ENCODE measurements around the gene RASGRF2. TPM values are rescaled to one million over a fixed set of nuclear protein-coding genes. Genes with fewer than 3 reads are reported as not detected.
"Not testable (repeated sequence)": the region's sequence is repeated elsewhere in the genome, so short reads cannot be mapped to it uniquely, and the experiment has no call there.

Gene RASGRF2
- polyA plus RNA-seq, 2 donors = 0.40 to 0.69 TPM

DNA sequence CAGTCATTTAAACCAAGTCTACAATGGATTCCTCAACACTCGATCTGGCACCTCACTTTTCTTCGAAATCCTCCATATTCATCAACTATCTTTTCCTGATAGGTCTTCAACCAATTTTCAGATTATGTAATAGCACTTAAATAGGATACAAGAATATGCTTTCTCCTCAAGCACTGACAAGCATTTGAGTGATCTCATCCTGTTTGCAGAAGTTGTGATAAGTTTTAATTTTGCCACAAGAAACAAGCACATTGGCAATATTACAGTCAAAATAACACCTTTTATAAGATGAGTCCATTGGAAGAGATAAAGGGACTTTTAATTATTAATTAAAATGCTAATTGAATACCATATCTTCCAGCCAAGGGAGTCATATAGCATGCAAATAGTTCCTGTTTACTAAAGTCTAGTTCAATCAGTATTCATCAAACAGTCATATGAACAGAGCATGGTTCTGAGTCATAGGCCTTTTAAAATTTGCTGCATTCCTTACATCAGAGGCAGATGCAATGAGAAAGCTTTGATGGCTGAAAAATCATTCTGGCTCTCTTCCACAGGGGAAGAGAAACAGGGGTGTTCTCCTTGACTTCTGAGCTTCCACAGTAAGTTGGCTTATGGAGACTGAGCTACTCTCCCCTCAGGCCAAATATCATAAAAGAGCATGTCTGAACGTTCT lies 308.5 kb downstream of the RASGRF2 start:
- Histone ChIP-seq H3K9me3 (ENCODE audit: control insufficient read depth in 2 of 2, insufficient read depth in 1 of 2, low read depth in 1 of 2, low read length in 1 of 2) (peaks cover 0 to 3% of the 10 kb centered on the region in 2 donors), H3K27ac (ENCODE audit: low read depth in 2 of 2, low read length in 1 of 2) (no peak overlapping the region), H3K4me1 (ENCODE audit: control insufficient read depth in 2 of 2, insufficient read depth in 2 of 2, low read length in 1 of 2) (no peaks in the 10 kb centered on the region), H3K4me3 (ENCODE audit: low read depth in 1 of 2, low read length in 2 of 2) (no peak overlapping the region), H3K36me3 (ENCODE audit: control insufficient read depth in 2 of 2, insufficient read depth in 2 of 2, low read length in 1 of 2) (no peaks in the 10 kb centered on the region), H3K27me3 (ENCODE audit: control insufficient read depth in 1 of 2, insufficient read depth in 2 of 2, low read length in 2 of 2) (no peaks in the 10 kb centered on the region)
- 72 to 77% methylated on average over 3 of the region's 3 CpGs for WGBS, 2 donors

GRCh38 chr5:81269751-81270393 lies 309.7 kb downstream of the RASGRF2 start:
- peaks cover 0 to 3% of the 10 kb centered on the region in 2 donors for H3K9me3 ChIP-seq (ENCODE audit: control insufficient read depth in 2 of 2, insufficient read depth in 1 of 2, low read depth in 1 of 2, low read length in 1 of 2)
- WGBS, 2 donors = 94 to 97% methylated on average over 8 of the region's 8 CpGs
- H3K27ac ChIP-seq (ENCODE audit: low read depth in 2 of 2, low read length in 1 of 2) = no peak overlapping the region
- H3K27me3 ChIP-seq (ENCODE audit: control insufficient read depth in 1 of 2, insufficient read depth in 2 of 2, low read length in 2 of 2) = no peaks in the 10 kb centered on the region
- H3K36me3 ChIP-seq (ENCODE audit: control insufficient read depth in 2 of 2, insufficient read depth in 2 of 2, low read length in 1 of 2) = no peaks in the 10 kb centered on the region
- no peaks in the 10 kb centered on the region for H3K4me1 ChIP-seq (ENCODE audit: control insufficient read depth in 2 of 2, insufficient read depth in 2 of 2, low read length in 1 of 2)
- no peak overlapping the region for H3K4me3 ChIP-seq (ENCODE audit: low read depth in 1 of 2, low read length in 2 of 2)

GRCh38 chr5:81270394-81271027 lies 310.3 kb downstream of the RASGRF2 start:
- H3K4me3 ChIP-seq (ENCODE audit: low read depth in 1 of 2, low read length in 2 of 2); H3K36me3 ChIP-seq (ENCODE audit: control insufficient read depth in 2 of 2, insufficient read depth in 2 of 2, low read length in 1 of 2): not testable (repeated sequence)
- WGBS, 2 donors = 96 to 100% methylated on average over 2 of the region's 2 CpGs

More at GRCh38 chr5:81270394-81271027, 310.3 kb downstream of the RASGRF2 start:
- not testable (repeated sequence) for H3K27ac ChIP-seq (ENCODE audit: low read depth in 2 of 2, low read length in 1 of 2); H3K9me3 ChIP-seq (ENCODE audit: control insufficient read depth in 2 of 2, insufficient read depth in 1 of 2, low read depth in 1 of 2, low read length in 1 of 2); H3K4me1 ChIP-seq (ENCODE audit: control insufficient read depth in 2 of 2, insufficient read depth in 2 of 2, low read length in 1 of 2); H3K27me3 ChIP-seq (ENCODE audit: control insufficient read depth in 1 of 2, insufficient read depth in 2 of 2, low read length in 2 of 2)
